Measurements from ENCODE around the gene TSPAN10.

The TSPAN10 gene

GRCh38 chr17:81635973-81636504 lies 957 bp upstream of the TSPAN10 start:
- no peak for DNase-seq

- no peak for DNase-seq
These were observed 1.7 kb downstream of the TSPAN10 start for GRCh38 chr17:81638683-81639082.

DNA sequence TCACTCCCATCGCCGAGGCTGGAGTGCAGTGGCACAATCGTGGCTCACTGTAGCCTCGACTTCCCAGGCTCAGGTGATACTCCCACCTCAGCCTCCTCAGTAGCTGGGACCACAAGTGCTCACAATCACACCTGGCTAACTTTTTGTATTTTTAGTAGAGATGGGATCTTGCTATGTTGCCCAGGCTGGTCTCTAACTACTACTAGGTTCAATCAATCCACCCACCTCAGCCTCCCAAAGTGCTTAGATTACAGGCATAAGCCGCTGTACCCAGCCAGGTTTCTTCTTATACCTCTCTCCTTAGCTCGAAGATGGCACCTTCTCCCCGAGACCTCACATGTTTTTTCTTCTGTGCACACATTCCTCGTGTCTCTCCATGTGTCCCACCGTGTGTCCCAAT lies 3.0 kb downstream of the TSPAN10 start:
- DNase-seq = no peak

DNA sequence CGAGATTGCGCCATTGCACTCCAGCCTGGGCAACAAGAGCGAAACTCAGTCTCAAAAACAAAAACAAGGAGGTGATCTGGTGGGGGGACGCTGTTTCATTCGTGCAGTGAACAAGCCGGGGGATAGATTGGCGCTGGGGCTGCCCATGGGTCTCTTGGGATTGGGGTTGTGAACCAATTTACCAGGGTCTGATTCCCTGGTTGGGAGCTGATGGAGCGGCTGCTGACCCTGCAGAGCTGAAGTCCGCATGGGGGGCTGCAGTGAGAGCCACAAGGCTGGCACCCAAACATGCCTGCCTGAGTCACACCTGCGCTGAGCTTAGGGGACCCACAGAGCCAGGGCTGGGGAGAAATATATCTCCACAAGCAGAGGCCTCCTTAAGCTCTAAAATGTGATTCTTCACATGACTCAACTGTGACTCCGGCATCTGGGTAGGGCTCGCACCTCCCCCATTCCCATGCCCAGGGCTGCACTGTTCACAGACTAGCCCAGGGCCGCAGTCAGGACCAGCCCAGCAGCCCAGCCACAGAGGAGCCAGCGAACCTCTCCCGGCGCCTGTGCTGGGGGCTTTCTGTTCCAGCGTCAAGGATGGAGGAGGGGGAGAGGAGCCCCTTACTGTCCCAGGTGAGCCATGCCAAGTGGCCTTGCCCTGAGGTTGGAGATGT lies 5.0 kb downstream of the TSPAN10 start:
- no peak for DNase-seq

DNA sequence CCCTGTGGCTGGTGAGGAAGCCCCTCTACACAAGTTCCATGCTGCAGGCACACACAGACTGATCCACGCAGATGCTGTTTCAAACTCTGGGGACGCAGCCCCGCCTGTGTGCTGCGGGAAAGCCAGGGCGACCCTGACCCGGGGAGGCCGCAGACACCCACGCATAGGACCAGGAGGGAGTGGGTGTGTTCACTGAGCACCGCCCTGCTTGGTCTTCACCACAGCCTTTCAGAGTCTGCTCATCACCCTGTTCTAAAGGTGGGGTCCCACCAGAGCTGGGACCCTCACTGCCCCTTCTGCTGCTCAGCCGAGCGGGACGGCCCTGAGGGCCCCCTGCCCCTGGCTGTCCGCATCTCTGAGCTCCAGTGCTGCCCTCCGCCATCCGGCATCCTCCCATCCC lies 7.5 kb downstream of the TSPAN10 start:
- DNase-seq = no peak

GRCh38 chr17:81644976-81645952 lies 8.3 kb downstream of the TSPAN10 start:
- no peak for DNase-seq

DNA sequence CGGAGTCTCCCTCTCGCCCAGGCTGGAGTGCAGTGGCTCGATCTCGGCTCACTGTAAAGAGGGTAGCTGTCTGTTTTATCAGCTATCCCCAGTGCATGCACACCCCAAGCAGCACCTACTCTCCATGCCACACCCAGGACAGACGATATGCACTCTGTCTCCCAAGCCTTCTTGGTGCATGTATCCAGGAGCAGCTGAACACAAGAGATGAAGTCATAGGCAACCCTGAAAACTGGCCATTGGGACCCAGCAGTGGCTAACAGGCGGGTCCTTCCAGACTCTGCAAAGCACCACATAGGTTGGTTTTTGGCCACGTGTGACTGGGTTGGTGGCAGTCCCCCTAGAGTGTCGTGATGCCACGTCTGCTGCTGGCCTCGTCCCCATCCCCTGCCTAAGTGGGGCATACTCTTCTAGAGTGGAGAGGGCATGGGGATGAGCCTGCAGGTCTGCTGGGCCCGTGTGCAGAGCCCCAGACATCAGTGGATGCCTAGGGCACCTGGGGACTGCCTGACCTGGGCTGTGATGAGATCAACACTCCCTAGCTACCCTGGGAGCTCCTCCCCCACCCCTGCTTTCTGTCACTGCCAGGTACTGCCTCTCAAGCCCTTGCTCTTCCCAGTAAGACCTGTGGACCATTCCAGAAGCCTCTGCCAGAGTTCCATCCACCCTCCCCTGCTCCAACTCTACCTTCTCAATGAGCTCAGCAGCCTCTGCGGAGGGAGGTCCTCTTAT lies 10.0 kb downstream of the TSPAN10 start:
- DNase-seq = no peak

DNA sequence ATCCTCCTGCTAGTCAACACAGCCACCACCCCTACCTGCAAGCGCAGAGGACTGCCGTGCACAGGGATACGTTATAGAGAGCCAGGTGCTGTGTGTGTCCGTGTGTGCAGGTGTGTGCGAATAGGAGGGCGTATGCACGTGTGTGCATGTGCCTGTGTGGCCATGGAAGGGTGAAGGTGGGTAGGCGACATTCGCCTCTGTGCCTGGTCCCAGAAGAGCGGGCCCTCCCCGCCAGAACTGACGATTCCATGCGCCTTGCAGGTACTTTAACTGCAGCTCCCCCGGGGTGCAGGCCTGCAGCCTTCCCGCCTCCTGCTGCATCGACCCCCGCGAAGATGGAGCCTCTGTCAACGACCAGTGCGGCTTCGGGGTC lies 10.6 kb downstream of the TSPAN10 start:
- DNase-seq = no peak

DNA sequence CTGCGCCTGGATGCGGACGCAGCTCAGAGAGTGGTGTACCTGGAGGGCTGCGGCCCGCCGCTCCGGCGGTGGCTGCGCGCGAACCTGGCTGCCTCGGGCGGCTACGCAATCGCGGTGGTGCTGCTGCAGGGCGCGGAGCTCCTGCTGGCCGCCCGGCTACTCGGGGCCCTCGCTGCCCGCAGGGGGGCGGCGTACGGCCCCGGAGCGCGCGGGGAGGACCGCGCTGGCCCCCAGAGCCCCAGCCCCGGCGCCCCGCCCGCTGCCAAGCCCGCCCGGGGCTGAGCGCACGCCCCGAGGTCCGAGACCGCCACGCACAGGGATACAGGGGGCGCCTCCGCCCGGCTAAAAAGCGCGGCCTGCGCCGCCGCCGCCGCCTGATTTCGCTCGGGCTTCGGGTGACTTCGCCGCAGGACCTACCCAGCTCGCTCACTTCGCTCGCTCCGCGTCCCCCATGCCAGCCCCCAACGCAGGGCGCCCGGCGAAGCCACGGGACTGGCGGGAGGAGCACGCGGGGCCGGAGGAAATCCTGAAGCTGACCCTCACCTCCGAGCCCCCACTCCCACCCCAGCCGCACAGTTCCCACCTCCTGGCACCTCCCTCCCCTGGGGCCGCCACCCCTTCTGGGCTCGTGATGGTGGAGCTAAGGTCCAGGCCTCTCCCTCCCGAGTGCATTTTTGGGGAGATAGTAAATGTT lies 11.2 kb downstream of the TSPAN10 start:
- DNase-seq = no peak

- no peak for DNase-seq
These were observed 11.7 kb downstream of the TSPAN10 start for GRCh38 chr17:81648707-81649085.

GRCh38 chr17:81650951-81651350 lies 14.0 kb downstream of the TSPAN10 start:
- DNase-seq = no peak

DNA sequence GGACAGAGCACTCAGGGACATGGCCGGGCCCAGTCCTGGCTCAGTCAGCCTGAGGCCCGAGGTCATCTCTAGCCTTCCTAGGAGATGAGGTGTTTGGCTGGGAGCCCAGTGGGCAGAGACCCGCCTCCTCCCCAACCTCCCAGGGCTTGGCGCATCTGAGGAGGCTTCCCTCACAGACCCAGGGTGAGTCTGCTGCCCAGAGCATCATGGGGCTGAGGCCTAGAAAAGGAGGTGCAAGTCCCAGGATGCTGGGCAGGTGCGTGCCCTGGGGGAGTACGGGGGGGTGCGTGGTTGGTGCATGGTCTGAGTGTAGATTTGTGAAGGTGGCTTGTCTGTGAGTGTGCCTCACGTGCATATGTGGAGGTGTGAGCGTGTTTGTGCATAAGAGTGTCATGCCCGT lies 14.7 kb downstream of the TSPAN10 start:
- DNase-seq = no peak

DNA sequence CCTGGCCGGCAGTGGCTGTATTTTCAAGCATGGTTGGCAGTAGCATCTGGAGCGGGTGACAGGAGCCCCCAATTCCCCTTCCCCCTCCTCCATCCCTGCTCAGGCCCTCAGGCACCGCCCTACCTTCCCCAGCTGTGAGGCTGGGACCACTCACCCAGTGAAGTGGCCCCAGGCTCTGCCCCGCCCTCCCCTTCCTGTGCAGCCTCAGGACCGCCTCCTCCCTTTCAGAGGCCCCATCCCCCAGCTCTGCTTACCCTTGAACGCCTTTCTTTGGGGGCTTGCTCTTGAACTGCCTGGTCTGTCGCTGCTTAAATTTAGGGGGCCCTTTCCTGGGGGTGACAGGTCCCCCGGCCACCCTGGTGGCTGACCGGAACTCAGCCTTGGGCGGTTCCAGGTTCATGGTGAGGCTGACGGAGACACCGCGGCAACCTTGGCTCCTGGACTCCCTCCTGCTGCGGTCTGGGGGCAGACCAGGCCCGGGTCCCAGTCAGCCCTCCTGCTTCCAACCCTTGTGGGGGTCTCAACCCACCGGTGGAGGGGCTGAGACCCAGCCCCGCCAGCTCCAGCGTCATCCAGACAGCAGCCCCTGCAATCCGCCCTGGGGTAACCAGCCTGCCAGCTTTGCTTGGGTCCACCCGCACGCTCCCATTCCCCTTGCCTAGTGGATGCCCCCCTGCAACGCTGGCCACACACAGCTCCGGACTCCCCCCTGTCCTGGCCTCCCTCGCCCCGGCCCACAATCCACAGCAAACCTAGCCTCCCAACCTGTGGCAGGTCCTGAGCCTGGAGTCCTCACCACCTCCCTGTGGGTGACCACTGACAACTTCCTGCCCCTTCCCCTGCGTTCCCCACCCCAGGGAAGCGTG lies 16.1 kb downstream of the TSPAN10 start:
- DNase-seq = no peak

DNA sequence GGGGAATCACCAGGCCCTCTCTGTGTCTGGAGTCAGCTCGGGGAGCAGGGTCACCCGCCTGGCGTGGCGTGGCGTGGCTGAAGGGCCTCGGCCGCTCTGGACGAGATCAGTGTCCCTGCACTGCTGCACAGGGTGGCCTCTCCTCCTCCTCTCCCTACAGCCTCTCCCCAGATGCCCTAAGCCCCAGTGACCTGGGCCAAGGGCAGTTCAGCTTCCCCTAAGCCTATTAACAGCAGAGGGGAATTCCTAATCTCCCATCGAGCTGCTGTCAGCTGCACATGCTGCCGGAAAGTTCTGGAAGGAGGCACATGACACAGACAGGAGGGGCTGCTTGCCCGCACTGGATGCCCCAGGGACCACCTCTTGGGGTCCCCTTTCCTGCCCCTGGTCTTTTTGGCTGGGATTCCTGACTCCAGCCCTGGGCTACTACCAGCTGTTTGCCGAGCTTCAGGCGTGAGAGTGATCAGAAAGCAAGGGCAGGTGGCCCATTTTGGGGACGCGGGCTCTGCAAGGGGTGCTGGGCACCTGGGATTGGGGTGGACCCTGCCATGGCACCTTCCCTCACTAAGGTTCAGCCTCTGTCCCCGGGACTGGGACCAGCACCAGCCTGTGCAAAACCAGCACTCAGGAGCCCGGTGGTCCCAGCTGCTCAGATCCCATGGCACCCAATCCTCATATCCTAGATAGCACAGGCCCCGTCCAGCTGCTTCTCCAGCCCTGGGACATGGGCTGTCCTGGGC lies 18.6 kb downstream of the TSPAN10 start:
- no peak for DNase-seq

DNA sequence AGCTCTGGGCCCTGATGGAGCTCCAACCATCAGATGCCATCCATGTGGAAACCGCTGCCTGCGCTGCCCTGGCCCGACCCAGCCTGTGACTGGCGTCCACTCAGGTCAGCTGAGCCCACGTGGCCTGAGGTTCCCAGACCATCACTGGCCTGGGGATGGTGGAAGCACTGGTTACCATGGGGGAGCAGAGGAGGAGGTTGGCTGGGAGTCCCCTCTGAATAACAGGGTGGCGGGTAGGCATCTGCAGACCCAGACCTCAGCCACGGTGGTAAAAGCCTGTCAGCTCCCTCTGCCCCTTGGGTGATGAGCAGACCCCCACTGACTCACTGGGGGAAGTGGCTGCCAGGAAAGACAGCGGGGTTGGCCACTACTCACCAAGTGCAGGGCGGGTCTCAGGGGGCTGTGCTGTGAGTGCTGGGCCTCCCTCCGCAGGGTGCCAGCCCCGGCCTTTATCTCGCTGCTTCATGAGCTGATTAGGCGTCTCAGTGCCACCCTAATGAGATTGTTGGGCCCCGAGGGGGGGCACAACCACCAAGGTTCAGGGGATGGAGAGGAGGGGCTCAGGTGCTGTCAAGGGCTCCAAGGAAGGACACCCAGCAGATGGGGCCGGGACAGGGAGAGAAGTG lies 19.2 kb downstream of the TSPAN10 start, which contains the start of gene PDE6G:
PDE6G (minus strand) TSS at position 425 of the 626 bp plus-strand sequence. CDS start 3,237 bp downstream, outside the sequence.
- DNase-seq = no peak

- DNase-seq = no peak
These were observed 19.8 kb downstream of the TSPAN10 start for GRCh38 chr17:81656835-81657234.

- DNase-seq = no peak
These were observed 22.0 kb downstream of the TSPAN10 start for GRCh38 chr17:81659038-81659437.

DNA sequence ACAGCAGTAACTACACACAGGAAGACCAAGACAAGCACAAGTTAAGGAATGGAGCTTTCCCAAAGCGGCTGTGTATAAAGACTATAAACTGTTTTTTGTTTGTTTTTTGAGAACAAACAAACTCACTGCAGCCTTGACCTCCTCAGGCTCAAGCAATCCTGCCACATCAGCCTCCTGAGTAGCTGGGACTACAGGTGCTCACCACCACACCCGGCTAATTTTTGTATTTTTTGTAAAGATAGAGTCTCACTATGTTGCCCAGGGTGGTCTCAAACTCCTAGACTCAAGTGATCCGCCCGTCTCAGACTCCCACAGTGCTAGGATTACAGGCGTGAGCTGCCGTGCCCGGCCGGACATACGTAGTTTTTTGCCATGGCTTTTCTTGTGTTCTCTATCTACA lies 23.4 kb downstream of the TSPAN10 start:
- DNase-seq = no peak

GRCh38 chr17:81662002-81662401 lies 25.0 kb downstream of the TSPAN10 start:
- no peak for DNase-seq

DNA sequence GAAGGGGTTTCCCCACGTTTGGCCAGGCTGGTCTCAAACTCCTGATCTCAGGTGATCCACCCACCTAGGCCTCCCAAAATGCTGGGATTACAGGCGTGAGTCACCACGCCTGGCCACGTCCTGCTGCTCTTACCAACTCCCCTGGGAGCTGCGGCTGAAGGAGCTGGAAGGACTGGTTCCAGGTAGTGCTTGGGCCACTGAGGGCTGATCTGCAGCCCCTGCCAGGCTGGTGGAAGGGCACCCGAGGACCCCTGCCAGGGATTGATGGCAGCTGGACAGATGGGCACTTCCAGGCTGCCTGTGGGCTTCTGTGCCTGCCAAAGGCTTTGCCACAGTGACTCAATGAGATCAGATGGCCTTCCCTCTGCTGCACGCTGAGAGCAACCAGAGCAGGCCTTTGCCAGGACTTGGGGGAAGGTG lies 27.1 kb downstream of the TSPAN10 start:
- DNase-seq = no peak

All from NCI-H510A treated with DMSO at 0.1 percent for 48 hours (cell line).